Stomach (tissue), 9 donors: ENCODE results near the gene FRZB. TPM values are rescaled to one million over a fixed set of nuclear protein-coding genes. Genes with fewer than 3 reads are reported as not detected.
"Not testable (repeated sequence)": the region's sequence is repeated elsewhere in the genome, so short reads cannot be mapped to it uniquely, and the experiment has no call there.

Experiments
- DNase-seq, 2 donors: peaks; one replicate each; pipeline versions ENCODE4 v3.0.0 to v3.0.0-alpha.2; 2013 to 2019
- H3K27ac ChIP-seq, 5 donors: fragments of 200-600 bp in 4 of 5; sonication (generic) in 4 of 5; one replicate each; pipeline ENCODE4 v1.5.1; 2013 to 2019; ENCODE audit warnings: mild to moderate bottlenecking in 1 of 5, moderate library complexity in 1 of 5
- H3K27me3 ChIP-seq, 3 donors: fragments of 200-600 bp; sonication (generic); one replicate each; pipeline ENCODE4 v1.5.1; 2017 to 2019; ENCODE audit warnings: mixed run types in 1 of 3
- H3K36me3 ChIP-seq, 4 donors: fragments of 200-600 bp; sonication (generic); 1 replicate in 3 of 4; 2 replicates in 1 of 4; pipeline ENCODE4 v1.5.1; 2016 to 2019
- H3K4me1 ChIP-seq, 4 donors: fragments of 200-600 bp; sonication (generic); one replicate each; pipeline ENCODE4 v1.5.1; 2016 to 2019
- H3K4me3 ChIP-seq, 4 donors: fragments of 200-600 bp; sonication (generic) in 3 of 4; one replicate each; pipeline ENCODE4 v1.5.1; 2016 to 2019; ENCODE audit warnings: mild to moderate bottlenecking in 1 of 4
- H3K9me3 ChIP-seq, 4 donors: fragments of 200-600 bp; sonication (generic); one replicate each; pipeline ENCODE4 v1.5.1; 2016 to 2019
- EP300 ChIP-seq: sonication (generic); formaldehyde crosslinking; IDR thresholded peaks from one replicate; pipeline ENCODE4 v1.6.1; 2017; ENCODE audit warnings: antibody characterized with exemption
- POLR2A ChIP-seq, 4 donors: fragments of 450-650 bp; IDR thresholded peaks; one replicate each; pipeline ENCODE4 v1.6.1; 2016; ENCODE audit warnings: antibody characterized with exemption in 4 of 4, control low read depth in 2 of 4, mild to moderate bottlenecking in 1 of 4, moderate library complexity in 1 of 4
- POLR2AphosphoS5 ChIP-seq, 3 donors: sonication (generic); formaldehyde crosslinking; IDR thresholded peaks; one replicate each; pipeline ENCODE4 v1.6.1; 2016; ENCODE audit warnings: antibody characterized with exemption in 3 of 3
- WGBS, 5 donors: extraction: QIAGEN DNeasy Blood & Tissue Kit in 3 of 5; methylation state at CpG; one replicate each; pipeline versions ENCODE4 v1.1.5 to v1.1.7; 2013 to 2018; 5-methylcytosine and 5-hydroxymethylcytosine counted together
- intact Hi-C: fragments of 100-400 bp; cut with DNase I; formaldehyde crosslinking; loops from one replicate; pipeline ENCODE4 v1.15.1; 2023; ENCODE audit warnings: low total_unique reads
- polyA plus RNA-seq, 3 donors: library from polyadenylated mRNA; stranded (reverse); fragments of 200-250 nt; gene quantifications; one replicate each; pipeline ENCODE4 v1.2.3, GENCODE V29; 2013
- total RNA-seq, 5 donors: library from RNA; depleted of rRNA; stranded (reverse); fragments of >200 nt; gene quantifications; one replicate each; pipeline versions ENCODE4 v1.1.0 to v1.2.3, GENCODE V29; 2014 to 2016
- TF ChIP-seq, protein P1 (sequence below), 7 experiments: fragments of 450-650 bp in 4 of 7; fragments of 200-600 bp in 3 of 7; sonication (generic) in 3 of 7; IDR thresholded peaks; one replicate each; pipeline ENCODE4 v1.5.1; 2016 to 2019; ENCODE audit warnings: antibody characterized with exemption in 7 of 7, control low read depth in 2 of 7, mild to moderate bottlenecking in 1 of 7
- donor health status: healthy with polysubstance abuse.
- donor health status: Bipolar disorder and iron deficiency.
- donor health status: healthy.

FRZB gene
- total and polyA plus RNA-seq, 8 donors = 0.76 to 85.3 (median 6.2) TPM

DNA sequence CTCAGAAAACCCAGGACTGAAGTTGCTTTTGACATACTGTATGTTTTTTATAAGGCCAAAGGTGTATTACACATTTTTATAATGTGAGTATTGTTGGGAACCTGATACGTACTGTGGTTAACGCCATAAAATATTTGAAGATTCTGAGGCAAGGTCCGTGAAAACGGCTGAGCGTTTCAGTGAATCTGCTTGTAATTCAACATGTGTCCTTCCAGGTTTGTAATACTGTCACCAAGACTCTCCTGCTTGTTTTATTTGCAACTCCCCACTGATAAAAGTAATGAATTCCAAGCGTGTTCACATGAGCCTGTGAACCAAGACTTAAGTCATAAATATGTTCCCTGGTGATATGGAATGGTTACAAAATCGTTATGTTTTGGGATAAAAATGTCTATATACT, 23.9 kb upstream of the FRZB start:
- Histone ChIP-seq H3K4me3 (no peak overlapping the region), H3K36me3 (no peaks in the 10 kb centered on the region), H3K27ac (no peak overlapping the region), H3K4me1 (peaks cover 0 to 3% (median 0%) of the 10 kb centered on the region in 4 donors), H3K27me3 (no peaks in the 10 kb centered on the region), H3K9me3 (no peaks in the 10 kb centered on the region)
- intact Hi-C loops = no loop called here
- TF ChIP-seq, protein P1, sequence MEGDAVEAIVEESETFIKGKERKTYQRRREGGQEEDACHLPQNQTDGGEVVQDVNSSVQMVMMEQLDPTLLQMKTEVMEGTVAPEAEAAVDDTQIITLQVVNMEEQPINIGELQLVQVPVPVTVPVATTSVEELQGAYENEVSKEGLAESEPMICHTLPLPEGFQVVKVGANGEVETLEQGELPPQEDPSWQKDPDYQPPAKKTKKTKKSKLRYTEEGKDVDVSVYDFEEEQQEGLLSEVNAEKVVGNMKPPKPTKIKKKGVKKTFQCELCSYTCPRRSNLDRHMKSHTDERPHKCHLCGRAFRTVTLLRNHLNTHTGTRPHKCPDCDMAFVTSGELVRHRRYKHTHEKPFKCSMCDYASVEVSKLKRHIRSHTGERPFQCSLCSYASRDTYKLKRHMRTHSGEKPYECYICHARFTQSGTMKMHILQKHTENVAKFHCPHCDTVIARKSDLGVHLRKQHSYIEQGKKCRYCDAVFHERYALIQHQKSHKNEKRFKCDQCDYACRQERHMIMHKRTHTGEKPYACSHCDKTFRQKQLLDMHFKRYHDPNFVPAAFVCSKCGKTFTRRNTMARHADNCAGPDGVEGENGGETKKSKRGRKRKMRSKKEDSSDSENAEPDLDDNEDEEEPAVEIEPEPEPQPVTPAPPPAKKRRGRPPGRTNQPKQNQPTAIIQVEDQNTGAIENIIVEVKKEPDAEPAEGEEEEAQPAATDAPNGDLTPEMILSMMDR (IDR thresholded peaks at IDR 0.05) = no peak
- TF ChIP-seq EP300 = no peak
- TF ChIP-seq POLR2AphosphoS5 (IDR thresholded peaks at IDR 0.05) = no peak
- TF ChIP-seq POLR2A (IDR thresholded peaks at IDR 0.05) = no peak
- DNase-seq = no peak
- 80 to 90% (median 82%) methylated on average over 7 of the region's 7 CpGs for WGBS, 5 donors

DNA sequence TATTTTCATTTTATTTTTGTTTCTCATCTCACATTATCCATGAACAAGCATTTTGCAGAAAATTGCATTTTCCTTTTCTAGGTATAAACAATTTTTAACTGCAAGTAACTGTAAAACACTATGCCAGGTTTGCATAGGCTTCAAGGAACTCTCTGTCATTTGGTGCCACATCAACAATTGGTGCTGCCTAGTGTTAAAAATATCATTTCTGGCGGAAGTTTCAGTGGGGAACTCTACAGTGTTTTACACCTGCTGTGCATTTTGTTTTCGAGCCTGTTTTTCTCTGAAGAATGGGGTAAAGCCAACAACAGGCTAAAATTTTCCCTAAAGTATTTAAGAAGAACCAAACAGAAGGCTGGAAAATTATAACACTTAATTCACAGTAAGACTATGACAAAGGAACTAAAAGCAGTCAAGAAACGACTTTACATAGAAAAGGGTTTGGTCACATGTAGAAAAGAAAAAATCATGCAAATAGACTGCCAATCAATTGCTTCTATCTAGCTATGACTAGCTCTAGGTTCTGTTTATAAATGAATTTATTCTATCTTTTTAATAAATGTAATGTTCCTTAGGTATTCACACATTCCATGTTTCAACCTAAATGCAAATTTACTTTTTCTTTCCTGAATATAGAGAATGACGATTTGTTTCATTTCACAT, 21.4 kb upstream of the FRZB start:
- Histone ChIP-seq H3K9me3 (no peaks in the 10 kb centered on the region), H3K27me3 (no peaks in the 10 kb centered on the region), H3K4me1 (peaks cover 0 to 3% (median 0%) of the 10 kb centered on the region in 4 donors), H3K27ac (no peak overlapping the region), H3K4me3 (no peak overlapping the region), H3K36me3 (no peaks in the 10 kb centered on the region)
- no peak for DNase-seq
- TF ChIP-seq POLR2AphosphoS5 (IDR thresholded peaks at IDR 0.05) (no peak), POLR2A (IDR thresholded peaks at IDR 0.05) (no peak)
- TF ChIP-seq, protein P1 (IDR thresholded peaks at IDR 0.05) = no peak
- intact Hi-C loops = no loop called here
- WGBS, 5 donors = 80 to 87% (median 85%) methylated on average over 4 of the region's 4 CpGs

- no peak for TF ChIP-seq POLR2A (IDR thresholded peaks at IDR 0.05)
- TF ChIP-seq POLR2AphosphoS5 (IDR thresholded peaks at IDR 0.05) = no peak
- TF ChIP-seq EP300 = no peak
- TF ChIP-seq, protein P1 (IDR thresholded peaks at IDR 0.05) = no peak
- intact Hi-C loops = no loop called here
- 57 to 72% (median 68%) methylated on average over 5 to 6 of the region's 6 CpGs for WGBS, 5 donors
- Histone ChIP-seq H3K9me3 (no peaks in the 10 kb centered on the region), H3K4me1 (peaks cover 0 to 3% (median 0%) of the 10 kb centered on the region in 4 donors), H3K4me3 (no peak overlapping the region), H3K36me3 (no peaks in the 10 kb centered on the region), H3K27ac (no peak overlapping the region), H3K27me3 (no peaks in the 10 kb centered on the region)
- no peak for DNase-seq
Measured at GRCh38 chr2:182887093-182887492, 20.7 kb upstream of the FRZB start.

DNA sequence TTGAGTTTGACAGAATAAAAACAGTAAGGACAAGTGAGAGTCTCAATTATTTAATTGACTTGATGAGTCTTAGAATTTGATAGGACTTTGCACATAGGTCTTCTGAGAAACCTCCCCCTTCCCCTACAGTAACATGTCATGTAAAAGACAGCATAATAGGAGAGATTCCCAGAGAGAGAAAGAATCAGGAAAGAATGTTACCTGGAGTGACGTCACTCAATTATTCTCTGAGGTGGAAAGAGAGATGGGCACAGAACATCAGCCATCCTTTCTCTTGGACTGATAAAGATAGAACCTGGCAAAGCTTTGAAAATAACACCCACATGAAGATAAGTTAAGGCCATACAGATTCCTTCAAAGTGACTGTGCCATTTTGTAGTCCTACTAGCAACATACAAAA, 19.3 kb upstream of the FRZB start:
- no peaks in the 10 kb centered on the region for H3K9me3 ChIP-seq
- DNase-seq = no peak
- no peak overlapping the region for H3K4me3 ChIP-seq
- no peak overlapping the region for H3K27ac ChIP-seq
- WGBS, 5 donors = 90 to 100% (median 96%) methylated on average over 1 of the region's 1 CpG
- H3K36me3 ChIP-seq = no peaks in the 10 kb centered on the region
- H3K4me1 ChIP-seq = no peaks in the 10 kb centered on the region
- TF ChIP-seq POLR2A (IDR thresholded peaks at IDR 0.05) = no peak
- H3K27me3 ChIP-seq = no peaks in the 10 kb centered on the region
- intact Hi-C loops = no loop called here

GRCh38 chr2:182883451-182883850, 17.0 kb upstream of the FRZB start:
- H3K36me3 ChIP-seq = no peaks in the 10 kb centered on the region
- TF ChIP-seq, protein P1 (IDR thresholded peaks at IDR 0.05) = no peak
- TF ChIP-seq POLR2A (IDR thresholded peaks at IDR 0.05) (no peak), EP300 (no peak), POLR2AphosphoS5 (IDR thresholded peaks at IDR 0.05) (no peak)
- H3K4me3 ChIP-seq = no peak overlapping the region
- H3K27ac ChIP-seq = no peak overlapping the region
- no peaks in the 10 kb centered on the region for H3K27me3 ChIP-seq
- no peak for DNase-seq
- 66 to 76% (median 74%) methylated on average over 2 of the region's 2 CpGs for WGBS, 5 donors
- H3K9me3 ChIP-seq = peaks cover 0 to 6% (median 0%) of the 10 kb centered on the region in 4 donors
- intact Hi-C loops = no loop called here
- no peaks in the 10 kb centered on the region for H3K4me1 ChIP-seq

GRCh38 chr2:182880100-182880499, 13.7 kb upstream of the FRZB start:
- H3K27ac ChIP-seq, H3K4me3 ChIP-seq, intact Hi-C loops, H3K36me3 ChIP-seq, DNase-seq, H3K27me3 ChIP-seq, H3K4me1 ChIP-seq, H3K9me3 ChIP-seq: not testable (repeated sequence)
- WGBS, 5 donors = 77 to 94% (median 89%) methylated on average over 1 of the region's 1 CpG

DNA sequence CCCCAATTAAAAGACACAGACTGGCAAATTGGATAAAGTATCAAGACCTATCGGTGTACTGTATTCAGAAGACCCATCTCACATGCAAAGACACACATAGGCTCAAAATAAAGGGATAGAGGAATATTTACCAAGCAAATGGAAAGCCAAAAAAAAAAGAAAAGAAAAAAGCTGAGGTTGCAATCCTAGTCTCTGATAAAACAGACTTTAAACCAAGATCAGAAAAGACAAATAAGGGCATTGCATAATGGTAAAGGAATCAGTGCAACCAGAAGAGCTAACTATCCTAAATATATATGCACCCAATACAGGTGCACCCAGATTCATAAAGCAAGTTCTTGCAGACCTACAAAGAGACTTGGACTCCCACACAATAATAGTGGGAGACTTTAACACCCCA, 10.2 kb upstream of the FRZB start:
- DNase-seq, H3K4me3 ChIP-seq, intact Hi-C loops, H3K27me3 ChIP-seq, H3K4me1 ChIP-seq, H3K9me3 ChIP-seq, H3K36me3 ChIP-seq, H3K27ac ChIP-seq: not testable (repeated sequence)
- 85 to 100% (median 94%) methylated on average over 1 of the region's 1 CpG for WGBS, 5 donors
